ENCODE data around the gene MYO7B.

The MYO7B gene
- total RNA-seq: 0 reads per million in 2 donors

DNA sequence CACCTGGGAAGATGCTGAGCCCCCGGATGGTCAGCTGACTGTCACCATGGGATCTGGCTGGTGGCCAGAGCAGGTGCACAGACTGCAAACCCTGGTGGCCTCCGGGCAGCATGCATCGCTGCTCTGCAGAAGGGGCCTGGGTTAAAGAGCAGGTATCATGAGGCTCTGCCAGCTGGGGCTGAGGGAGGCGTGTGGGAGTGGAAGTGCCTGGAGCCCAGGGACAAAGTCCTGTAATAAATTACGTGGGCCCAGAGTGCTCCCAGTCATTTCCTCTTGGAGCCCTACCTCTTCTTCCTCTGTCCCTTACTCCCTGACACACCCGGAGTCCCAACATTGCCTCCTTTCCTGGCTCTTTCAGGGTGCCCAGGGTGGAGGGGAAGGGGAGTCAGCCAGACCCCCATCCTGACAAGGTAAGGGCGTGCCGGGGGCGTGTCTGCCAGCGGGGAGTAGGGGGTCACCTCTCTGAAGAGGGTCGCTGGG, at the start of gene MYO7B:
Gene MYO7B (plus strand): TSS at position 262 of the 480 bp plus-strand sequence. CDS start 24,040 bp downstream, outside the sequence.
- DNase-seq: no peak

DNA sequence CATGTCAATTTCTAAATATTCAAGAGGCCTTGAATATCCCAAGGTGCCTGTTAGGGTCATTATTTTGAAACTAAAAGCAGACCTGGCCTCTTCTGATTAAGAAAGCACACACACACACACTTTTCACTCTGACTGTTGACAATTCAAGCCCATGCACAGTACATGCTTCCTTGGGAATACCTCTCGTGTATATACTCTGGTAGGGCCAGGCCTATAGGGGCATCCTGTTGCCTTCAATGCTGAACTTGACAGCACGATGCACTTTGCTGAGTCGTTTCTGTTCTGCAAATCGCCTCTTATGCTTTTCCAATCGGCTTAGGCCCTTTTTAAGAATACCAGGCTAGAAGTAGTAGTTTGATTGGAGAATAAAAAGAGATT, 49.8 kb upstream of the MYO7B start:
- no peak for DNase-seq

DNA sequence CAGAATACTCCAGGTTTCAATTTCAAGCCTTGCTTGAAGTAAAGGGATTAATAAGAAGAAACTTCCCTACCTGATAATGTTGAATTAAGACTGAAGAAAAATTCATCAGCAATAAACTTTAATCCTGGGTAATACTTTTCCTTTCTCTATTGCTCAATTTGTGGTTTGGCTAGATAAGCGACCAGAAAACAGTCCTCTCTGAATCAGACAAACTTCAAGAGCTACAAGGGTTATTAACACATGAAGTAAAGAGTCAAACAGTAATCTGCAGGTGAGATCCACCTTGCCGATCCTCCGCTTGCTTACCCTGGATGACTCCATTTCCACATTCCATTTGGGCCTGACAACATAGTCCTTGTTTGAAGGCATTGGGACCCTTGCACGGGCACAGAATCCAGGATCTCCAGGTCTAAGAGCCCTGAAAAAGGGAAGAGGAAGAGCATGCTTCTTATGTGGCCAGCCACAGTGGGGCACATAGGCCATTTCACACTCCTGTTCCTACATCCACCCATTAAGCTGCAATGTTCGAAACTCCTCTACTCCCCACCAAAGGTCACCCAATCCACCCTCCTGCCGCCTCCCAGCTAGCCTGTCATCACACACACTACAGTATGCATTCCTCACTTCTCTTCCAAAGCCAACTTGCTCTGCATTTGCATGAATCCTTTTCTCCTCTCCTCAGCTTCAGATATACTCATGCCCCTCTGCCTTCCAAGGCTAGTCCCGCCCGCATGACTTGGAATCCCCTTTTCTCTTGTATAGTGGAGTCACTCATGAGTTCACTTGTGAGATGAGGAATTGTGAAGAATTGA, 49.0 kb upstream of the MYO7B start:
- no peak for DNase-seq

DNA sequence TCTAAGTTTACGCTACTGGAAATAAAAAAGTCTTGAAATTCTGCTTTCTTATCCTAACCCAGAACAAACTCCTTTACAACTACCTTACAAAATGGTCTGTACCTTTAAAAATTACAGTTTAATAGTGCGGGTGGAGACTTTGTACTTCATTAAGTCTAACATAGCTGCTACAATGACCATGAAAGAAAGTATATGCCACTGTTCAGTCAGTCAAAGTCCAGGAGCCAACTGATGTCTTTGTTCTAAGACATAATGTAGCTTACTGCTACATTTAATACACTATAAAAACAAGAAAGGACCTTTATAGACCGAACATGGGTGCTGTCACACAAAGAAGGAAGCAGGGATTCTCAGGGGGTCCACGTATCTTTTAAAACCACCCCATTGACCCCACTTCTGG, 45.2 kb upstream of the MYO7B start:
- no peak for DNase-seq

DNA sequence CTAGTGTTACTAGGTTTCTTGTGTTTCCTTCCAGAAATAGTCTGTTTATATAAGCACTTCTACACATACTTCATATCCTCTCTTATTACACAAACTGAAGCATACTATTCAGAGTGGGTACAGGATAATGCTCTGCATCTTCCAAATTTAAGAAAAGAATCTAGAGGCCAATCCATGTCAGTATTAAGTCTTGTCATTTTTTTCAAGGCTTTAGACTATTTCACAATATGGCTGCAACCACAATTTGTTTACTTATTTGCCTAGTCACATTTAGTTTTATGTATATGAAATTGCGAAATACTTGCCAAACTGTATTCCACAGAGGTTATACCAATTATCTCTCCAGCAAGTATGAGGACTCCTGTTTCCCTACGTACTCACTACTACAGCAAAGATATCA, 37.1 kb upstream of the MYO7B start:
- no peak for DNase-seq

DNA sequence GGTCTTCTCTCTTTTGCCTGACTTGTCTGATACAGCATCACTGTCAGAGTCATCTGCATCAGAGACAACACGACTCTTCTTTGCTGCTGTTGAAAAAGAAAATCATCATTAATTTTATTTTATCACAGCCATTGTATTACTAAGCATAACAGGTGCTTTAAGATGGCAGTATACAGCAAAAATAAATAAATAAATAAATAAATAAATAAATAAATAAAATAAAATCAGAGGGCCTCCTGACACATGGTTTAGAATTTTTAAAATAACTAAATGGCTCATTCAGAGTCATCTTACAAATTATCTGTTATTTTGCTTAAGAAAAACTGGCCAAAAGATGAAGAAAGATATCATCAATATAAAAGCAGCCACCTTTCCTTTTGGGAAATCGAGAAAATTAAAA, 32.0 kb upstream of the MYO7B start:
- no peak for DNase-seq

DNA sequence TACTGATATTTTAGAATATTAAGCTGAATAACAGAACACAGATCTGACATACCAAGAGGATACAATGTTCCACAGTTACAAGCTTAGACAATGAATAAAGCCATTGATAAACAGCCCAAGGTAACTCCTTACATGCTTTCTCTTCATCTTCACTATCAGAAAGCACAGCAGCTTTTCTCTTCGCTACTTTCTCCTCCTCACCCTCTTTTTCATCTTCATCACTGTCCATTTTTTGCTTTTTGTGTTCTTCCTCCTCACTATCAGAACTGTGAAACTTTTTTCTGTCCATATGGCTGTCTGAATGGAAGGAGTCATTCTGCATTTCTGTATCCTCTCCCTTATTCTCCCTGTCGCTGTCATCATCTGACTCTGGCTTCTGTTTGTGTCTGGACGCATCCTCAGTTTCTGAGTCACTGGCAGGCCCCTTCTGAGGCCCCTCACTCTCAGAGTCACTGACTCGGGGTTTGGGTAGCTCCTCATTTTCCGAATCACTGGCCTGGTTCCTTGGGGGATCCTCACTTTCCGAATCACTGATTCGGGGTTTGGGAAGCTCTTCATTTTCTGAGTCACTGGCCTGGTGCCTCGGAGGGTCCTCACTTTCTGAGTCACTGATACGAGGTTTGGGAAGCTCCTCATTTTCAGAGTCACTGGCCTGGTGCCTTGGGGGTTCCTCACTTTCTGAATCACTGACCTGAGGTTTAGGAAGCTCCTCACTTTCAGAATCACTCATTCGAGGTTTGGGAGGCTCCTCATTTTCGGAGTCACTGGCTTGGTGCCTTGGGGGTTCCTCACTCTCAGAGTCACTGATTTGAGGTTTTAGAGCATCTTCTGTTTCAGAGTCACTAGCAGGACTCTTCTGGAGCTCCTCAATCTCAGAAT, 30.7 kb upstream of the MYO7B start:
- DNase-seq: no peak

DNA sequence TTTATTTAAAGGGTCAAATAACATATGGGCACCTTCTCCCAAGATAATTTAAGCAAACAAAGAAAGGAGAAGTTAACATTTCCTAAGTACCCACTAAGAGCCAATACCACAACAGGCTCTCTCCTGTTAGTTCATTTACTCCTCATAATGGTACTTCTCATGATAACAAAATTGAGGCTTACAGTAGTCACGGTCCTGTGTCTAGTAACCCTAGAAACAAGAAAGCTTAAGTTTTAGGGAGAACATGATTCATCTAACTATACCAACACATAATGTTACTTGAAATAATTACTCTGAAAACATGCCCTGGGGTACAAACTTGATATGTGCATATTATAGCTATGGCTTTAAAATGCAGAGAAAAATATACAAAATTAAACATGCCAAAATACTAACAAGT, 29.0 kb upstream of the MYO7B start:
- no peak for DNase-seq

DNA sequence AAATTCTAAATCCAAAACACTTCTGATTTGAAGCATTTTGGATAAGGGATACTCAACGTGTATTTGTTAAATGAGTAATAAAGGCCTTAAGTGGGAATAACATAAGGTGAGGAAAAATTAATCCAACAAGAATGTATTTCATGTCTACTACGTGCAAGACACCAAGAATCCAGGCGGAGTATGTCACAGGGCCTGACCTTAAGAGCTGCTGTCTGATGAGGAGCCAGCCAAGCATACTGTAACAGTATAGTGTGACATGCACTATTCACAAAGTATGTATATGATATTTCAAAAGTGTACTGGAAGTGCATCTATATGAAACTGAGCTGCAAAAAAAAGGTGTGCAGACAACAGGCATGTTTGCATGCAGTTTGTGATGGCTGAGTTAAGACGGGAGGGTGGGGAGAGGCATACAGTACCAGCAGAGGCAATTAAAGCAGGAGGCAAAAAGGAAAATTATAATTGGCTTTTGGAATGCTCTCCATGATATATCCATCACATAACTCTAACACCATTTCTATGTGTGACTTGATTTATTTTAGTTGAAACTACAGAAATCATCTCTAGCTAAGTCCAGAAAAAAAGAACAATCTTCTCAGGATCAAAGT, 27.4 kb upstream of the MYO7B start:
- no peak for DNase-seq

DNA sequence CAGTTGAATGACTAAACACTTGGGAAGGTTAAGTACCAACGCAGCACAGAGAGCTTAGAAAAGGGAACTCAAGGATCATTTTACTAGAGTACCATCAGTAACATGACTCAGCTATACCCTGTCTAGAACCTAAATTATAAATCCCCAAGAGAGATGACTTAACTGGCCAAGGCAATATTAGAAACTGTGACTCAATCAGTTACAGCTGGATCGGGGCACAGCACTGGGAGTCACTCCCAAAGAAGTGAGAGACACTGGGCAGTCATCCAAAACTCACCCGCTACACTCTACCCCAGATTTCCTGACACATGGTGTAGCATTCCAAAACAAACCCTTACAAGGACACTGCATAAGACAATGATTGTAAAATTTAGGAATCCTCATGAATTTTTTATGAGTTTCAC, 26.9 kb upstream of the MYO7B start:
- DNase-seq: no peak

DNA sequence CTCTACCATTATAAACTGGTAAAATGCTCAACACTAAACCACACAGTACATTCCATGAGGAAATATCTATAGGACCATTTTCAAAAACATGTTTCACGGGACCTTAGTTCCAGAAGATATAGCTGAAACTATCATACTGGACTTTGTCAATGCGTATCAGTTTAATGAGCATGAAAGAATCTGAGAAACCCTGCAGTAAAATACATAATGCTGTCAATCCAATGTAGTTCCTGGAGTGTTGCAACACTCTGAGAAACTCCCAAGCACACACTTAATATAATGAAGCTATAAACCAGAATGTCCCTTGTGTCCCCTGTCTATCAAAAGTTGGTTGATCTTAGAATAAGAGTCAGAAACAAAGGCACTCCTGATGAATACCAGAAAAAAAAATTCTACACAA, 25.4 kb upstream of the MYO7B start:
- no peak for DNase-seq

DNA sequence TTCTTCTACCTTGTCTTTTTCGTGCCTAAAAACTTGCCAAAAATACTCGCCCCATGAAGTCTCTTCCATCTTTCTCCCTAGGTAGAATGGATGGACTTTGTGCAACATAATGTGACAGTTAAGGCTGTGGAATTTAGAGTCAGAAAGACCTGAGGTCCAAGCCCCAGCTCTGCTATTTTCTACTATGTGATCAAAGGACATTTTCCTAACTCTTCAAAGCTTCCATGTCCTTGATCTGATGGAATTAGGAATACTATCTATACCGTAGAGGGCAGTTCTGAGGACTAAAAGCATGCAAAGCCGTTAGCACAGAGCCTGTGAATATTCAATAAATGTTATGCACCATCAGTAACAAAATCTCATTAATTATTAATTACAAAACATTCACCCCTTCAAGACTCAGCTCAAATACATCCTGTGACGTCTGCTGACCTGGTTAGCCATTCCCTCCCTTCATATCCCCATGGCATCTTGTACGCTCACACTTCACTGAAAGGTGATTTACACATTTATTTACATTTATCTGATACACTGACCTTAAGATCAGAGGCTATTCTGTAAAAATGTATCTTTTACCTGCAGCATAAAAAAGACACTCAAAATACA, 24.3 kb upstream of the MYO7B start:
- no peak for DNase-seq

DNA sequence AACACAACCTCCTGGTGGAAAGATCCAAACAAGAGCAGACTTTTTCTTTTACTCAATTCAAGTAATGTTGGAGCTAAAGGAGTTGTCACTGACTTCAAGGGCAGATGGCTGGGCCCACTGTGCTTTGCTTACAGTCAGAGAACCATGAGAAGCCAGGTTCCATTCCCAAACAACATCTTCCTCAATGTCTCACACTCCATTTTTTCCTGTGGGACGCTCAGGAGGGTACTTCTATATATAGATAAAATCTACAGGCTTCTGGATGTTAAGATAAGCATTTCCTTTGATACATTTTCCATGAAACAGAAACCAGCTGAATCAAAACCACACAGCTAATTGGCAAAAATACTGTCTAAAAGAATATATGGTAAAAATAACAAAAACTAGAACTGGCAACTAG, 23.6 kb upstream of the MYO7B start:
- DNase-seq: no peak

DNA sequence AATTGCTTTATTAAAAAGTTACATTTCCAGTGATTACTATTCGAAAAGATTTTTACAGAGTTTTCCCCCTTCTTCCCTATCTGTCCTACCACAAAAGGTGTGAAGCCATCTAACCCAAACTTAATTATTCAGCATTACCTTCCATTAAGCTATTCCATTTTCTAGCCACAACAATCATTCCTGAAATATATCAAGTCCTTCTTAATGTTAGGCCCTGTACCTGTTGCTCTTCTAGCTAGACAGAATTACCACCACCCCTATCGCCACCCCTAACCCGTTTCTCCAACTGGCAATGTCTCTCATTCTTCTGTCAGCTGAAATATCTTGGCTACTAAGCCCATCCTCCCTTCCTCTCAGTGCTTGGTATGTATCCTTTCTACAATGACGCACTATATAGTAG, 23.1 kb upstream of the MYO7B start:
- DNase-seq: no peak

DNA sequence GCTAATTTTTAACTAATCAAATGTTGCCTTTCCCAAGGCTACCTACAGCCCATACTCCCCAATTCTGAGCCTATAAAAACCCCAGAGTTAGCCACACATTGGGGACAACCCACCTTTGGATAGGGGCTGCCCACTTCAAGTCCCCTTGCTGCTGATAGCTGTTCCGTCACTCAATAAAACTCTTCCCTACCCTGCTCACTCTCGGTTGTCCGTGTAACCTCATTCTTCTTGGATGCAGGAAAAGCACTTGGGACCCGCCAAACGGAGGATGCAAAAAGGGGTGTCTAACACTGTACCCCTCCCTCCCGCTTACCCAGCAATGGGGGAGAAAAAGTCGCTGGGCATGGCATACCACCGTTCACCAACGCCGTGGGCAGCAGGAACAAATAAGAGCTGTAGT, 21.4 kb upstream of the MYO7B start:
- DNase-seq: no peak

DNA sequence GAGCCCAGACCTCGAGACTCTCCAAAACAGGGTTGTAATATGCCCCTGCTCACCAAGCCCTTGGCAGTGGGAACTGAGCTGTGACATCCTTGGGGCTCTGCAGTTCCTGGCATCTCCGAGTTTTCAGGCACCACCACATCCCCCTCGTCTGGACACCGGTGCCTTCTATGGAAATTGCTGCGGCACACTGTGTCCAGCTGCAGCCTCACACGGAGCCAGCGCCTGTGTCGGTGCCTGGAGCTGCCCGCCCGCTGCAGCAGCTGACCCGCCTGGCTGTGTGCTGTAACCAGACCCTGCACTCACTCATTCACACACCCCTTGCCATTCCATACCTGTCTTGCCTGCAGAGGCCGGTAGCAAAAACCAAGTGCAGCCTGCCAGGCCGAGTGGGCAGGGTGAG, 21.0 kb upstream of the MYO7B start:
- DNase-seq: no peak

DNA sequence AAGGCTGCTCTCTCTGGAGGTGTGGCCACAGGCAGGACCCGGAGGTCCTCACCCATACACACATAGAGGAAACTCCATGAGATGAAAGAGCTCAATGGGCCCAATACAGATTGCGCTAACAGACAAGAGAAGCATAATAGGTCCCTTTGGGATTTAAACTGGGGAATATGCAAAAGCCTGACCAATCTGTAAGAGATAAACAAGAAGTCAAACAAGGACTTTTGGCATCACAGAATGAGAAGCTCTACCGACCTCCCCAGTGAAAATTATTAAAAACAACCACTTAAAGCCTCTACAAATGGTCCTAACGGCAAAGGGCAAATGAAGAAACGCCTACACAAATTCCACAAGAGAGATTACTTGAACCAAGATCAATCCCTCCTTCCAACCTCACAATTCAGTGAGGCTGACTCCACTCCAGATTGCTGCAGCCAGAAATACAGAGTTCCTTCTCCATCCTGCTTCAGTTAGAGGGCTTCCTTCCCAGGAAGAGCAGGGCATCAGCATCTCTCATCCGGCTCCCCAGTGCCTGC, 20.0 kb upstream of the MYO7B start:
- no peak for DNase-seq

DNA sequence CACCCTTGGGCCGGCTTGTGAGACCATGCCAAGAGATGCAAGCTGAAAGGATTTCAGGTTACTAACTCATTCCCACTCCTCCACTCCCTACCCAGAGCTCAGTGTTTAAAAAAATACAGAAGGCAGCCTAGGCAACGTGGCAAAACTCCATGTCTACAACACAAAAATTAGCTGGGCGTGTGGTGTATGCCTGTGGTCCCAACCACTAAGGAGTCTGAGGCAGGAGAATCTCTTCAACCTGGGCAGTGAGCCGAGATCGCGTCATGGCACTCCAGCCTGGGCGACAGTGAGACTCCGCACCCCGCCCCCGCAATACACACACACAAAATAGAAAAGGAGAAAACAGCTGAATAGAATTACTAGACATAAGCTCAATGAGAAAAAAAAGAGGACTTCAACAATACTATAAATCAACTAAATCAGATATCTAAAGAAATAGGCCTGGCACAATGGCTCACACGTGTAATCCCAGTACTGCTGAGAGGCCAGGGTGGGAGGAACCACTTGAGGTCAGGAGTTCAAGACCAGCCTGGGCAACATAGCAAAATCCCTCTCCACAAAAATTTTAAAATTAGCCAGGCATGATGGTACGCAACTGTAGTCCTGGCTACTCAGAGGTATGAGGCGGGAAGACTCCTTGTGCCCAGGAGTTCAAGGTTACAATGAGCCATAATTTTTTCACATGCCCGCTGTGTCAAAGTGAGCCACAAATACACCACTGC, 19.3 kb upstream of the MYO7B start:
- no peak for DNase-seq

DNA sequence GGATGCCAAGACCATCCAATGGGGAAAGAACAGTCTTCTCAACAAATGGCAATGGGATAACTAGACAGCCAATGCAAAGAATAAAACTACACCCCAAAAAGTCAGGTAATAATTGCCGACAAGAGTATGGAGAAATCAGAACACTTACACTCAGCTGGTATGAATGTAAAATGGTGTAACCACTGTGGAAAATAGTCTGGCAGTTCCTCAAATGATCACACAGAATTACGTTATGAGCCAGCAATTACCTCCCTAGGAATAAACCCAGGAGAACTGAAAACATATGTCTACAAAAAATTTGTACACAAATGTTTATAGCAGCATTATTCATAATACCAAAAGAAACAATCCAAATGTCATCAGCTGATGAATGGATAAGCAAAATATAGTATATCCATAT, 18.0 kb upstream of the MYO7B start:
- no peak for DNase-seq

DNA sequence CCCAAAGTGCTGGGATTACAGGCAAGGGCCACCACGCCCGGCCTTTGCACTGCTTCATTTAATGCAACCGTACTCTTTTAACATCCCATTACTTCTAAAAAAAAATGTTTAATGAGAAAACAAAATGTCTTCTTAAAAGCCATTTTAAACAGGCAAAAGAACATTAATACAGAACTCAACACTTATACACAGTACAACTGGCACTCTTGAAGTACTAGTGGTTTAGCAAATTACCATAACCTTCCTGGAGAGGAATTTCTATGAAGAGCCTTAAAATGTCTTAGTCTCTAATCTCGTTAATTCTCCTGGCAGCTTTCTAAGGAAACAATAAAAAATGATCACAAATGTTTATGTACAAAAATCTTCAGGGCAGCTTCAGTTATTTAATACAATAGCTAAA, 15.1 kb upstream of the MYO7B start:
- no peak for DNase-seq

DNA sequence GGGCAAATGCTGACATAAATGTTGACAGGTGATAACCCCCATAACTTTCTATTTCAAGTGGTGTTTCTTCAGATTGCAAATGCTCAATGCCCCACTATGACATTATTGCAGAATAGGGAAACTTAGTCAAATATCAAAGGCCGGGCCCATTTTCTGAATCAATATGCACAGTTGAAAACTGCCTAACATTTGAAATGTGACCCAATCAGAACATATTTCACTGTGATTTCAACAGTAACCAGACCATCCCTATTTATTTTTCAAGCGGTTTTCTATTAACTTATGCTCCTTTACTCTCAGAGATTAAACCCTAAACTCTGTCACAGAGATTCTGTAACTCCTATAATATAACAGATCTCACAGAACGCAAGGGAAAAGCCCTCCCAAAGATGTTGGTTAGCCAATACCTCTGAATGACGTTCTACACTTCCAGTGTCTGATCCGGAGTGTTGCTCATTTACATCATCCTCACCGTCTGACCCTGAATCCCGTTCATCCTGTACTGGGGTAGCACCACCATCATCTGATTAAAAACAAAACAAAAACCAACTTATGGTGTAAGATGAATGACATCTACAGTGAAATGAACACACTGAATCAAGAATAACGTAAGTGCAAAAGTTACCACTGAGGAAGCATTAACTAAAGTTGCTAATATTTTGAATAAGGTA, 12.1 kb upstream of the MYO7B start:
- DNase-seq: no peak
